DMS79 (cell line): ENCODE results near the gene ITGA2B.
"Not testable (repeated sequence)": the region's sequence is repeated elsewhere in the genome, so short reads cannot be mapped to it uniquely, and the experiment has no call there.

Source experiments
- DNase-seq: peaks from one replicate; lab custom pipeline; 2025; lab: John Stamatoyannopoulos, UW

ITGA2B gene

GRCh38 chr17:44389281-44389680 is at the start of gene ITGA2B:
Gene ITGA2B, minus strand, starts transcription at chr17:44389649. Its CDS starts 176 bp downstream, at chr17:44389473.
- no peak for DNase-seq

GRCh38 chr17:44439168-44439567 is 49.7 kb upstream of the ITGA2B start:
- DNase-seq, result no peak

- no peak for DNase-seq
These were observed 49.2 kb upstream of the ITGA2B start for GRCh38 chr17:44438636-44439035.

- DNase-seq, result no peak
These were observed 46.9 kb upstream of the ITGA2B start for GRCh38 chr17:44436336-44436735.

GRCh38 chr17:44432254-44433157 is 43.1 kb upstream of the ITGA2B start:
- no peak for DNase-seq

GRCh38 chr17:44424828-44425461 is 35.5 kb upstream of the ITGA2B start:
- no peak for DNase-seq

- no peak for DNase-seq
These were observed 28.1 kb upstream of the ITGA2B start for GRCh38 chr17:44417553-44417952.

GRCh38 chr17:44416558-44417289 is 27.3 kb upstream of the ITGA2B start:
- DNase-seq, result no peak

- no peak for DNase-seq
These were observed 25.1 kb upstream of the ITGA2B start for GRCh38 chr17:44414394-44415155.

GRCh38 chr17:44409309-44410028 is 20.0 kb upstream of the ITGA2B start:
- DNase-seq, result no peak

- no peak for DNase-seq
These were observed 19.3 kb upstream of the ITGA2B start for GRCh38 chr17:44408786-44409185.

GRCh38 chr17:44402564-44403172 is 13.2 kb upstream of the ITGA2B start:
- DNase-seq, result no peak

- no peak for DNase-seq
These were observed 10.9 kb upstream of the ITGA2B start for GRCh38 chr17:44400226-44400847.

GRCh38 chr17:44398692-44399691 is 9.5 kb upstream of the ITGA2B start:
- no peak for DNase-seq

GRCh38 chr17:44397479-44398440 is 8.3 kb upstream of the ITGA2B start:
- no peak for DNase-seq

GRCh38 chr17:44396946-44397345 is 7.5 kb upstream of the ITGA2B start:
- DNase-seq, result no peak

- DNase-seq, result no peak
These were observed 5.4 kb upstream of the ITGA2B start for GRCh38 chr17:44394833-44395232.

- DNase-seq, result not testable (repeated sequence)
These were observed 4.7 kb upstream of the ITGA2B start for GRCh38 chr17:44394112-44394511.
